HG02623 (cell line): ENCODE results near the gene BLMH.
"Not testable (repeated sequence)": the region's sequence is repeated elsewhere in the genome, so short reads cannot be mapped to it uniquely, and the experiment has no call there.

ENCODE experiments used
- ATAC-seq: cut with Tn5 transposase; IDR thresholded peaks from one replicate; pipeline ENCODE4 v1.9.1; 2021; ENCODE audit warnings: moderate library complexity; ENCODE audit not compliant: unreplicated experiment

Gene BLMH

DNA sequence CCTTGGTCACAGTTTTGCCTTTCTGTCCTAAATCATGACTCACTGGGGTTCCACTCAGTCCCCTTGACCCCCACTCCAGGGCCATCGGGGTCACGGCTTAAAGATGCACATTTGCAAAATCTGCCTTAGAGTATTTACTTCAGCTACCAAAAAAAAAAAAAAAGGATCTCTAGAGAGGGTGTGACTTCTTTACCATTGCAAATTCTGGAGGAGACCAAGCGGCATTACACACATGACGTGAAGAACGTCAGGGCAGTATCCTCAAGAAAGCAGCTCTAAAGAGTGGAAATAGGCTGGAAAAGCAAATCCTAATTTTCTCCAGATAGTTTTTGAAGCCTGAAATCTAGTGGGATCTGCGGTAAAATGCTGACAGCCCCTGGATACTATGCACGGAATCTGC lies 81.8 kb downstream of the BLMH start:
- no peak for ATAC-seq

DNA sequence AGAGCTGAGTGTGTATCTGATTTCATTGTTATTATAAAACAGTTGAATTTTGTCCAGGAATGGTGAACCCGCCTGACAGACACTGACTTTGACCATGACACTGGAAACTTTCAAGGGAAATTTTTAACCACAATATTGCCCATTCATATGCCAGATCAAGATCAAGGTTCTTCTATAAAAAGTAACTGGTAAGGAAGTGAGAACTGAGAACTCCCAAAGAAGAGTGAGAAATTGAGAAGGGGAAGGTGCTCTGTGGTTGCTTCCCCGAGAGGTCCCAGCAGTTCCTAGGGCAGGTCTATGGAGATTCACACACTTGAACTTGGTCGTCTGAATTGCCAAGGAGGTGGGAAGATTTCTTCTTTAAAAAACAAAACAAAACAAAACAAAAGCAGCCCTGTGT lies 83.5 kb downstream of the BLMH start:
- no peak for ATAC-seq

DNA sequence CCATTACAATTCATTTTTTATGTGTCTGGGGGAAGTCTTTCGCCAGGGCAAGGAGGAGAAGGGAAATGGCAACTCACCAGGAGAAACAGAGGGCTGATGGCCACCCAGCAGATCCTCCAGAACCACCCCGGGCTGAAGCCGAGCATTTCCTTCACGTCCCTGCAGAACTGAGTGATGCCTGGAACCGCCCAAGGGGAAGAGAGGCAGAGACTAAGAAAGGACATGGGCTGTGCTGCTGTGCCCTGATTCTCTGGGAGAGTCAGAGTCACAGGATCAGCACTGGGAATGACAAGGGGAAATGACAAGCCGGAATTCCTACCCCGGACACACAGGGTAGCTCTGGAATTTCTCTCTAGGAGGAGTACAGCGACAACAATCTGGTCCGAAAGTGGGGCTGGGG lies 84.1 kb downstream of the BLMH start:
- no peak for ATAC-seq

DNA sequence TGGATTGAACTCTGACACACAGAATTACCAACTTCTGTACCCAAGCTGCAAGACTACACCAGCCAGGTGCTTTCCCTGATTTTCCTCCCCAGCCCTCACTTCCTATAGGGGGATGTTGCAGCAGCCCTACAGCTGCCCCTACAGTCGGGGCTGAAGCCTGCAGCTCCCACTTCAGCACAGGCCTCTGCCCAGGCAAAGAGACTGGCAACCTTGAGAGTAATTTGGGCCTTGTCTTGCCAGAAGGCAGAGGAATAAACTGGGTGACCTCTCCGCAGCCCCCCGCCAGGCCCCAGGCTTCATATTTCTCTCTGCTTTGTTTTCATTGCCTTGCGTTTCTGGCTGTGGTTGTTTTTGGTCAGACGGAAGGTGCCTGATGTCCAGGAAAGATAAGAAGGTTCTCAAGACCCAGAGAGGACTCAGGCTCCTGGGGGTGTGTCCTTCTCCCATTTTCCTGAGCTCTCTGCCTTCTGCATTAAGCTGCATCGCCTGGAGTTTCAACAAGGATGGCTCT lies 88.2 kb downstream of the BLMH start:
- no peak for ATAC-seq

DNA sequence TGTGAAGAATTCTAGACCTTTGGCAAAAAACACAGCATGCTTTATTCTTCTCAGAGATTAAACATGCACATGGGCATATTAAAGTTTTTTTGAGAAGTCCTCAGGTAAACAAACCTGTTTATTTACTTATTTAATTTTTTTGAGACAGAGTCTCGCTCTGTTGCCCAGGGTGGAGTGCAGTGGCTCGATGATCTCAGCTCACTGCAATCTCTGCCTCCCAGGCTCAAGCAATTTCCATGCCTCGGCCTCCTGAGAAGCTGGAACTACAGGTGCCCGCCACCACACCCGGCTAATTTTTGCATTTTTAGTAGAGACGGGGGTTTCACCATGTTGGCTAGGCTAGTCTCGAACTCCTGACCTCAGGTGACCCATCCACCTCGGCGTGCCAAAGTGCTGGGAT lies 91.1 kb downstream of the BLMH start:
- ATAC-seq = not testable (repeated sequence)

DNA sequence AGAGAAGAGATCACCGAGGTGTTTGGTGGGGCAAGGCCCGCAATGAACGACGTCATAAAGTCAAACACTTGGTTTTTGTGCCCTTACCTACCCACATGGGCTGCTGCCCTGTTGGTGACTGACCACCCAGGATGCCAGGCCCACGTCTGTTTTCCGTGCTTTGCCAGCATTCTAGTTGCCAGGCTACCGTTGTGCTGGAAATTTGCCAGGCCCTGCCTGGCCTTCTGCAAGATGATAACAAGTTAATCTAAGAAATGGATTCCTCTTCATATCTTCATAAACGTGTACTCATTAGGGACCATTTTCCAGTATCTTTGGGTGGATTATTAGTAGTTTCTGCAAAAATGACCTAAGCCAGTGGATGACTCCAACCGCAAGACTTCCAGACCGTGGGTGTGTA lies 91.6 kb downstream of the BLMH start:
- ATAC-seq = no peak

DNA sequence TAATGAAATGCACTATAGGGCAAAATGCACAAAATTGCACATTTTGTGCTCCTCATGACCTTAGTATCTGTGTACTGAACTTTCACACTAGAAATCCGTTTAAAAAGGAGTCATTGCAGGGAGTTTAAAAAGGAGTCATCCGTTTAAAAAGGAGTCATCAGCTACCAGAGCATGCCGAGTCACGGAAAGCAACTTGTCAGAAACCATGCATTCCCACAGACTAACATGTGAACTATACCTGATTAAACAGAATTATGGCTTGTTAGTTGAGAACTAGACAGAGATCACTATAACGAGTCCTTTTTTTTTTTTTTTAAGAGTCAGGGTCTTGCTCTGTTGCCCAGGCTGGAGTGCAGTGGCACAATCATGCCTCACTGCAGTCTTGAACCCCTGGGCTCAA lies 92.1 kb downstream of the BLMH start:
- no peak for ATAC-seq
